ENCODE data around the gene RGPD3.
"Not testable (repeated sequence)": the region's sequence is repeated elsewhere in the genome, so short reads cannot be mapped to it uniquely, and the experiment has no call there.

RGPD3 gene

GRCh38 chr2:106468107-106468506 lies at the start of gene RGPD3:
RGPD3 (minus strand) TSS chr2:106468413; CDS start chr2:106468288, 125 bp downstream.
- not testable (repeated sequence) for DNase-seq (ENCODE audit: low spot score)

- DNase-seq (ENCODE audit: low spot score), result no peak
Observed at GRCh38 chr2:106517329-106517728, 49.1 kb upstream of the RGPD3 start.

GRCh38 chr2:106516864-106517263 lies 48.7 kb upstream of the RGPD3 start:
- no peak for DNase-seq (ENCODE audit: low spot score)

GRCh38 chr2:106516436-106516835 lies 48.2 kb upstream of the RGPD3 start:
- no peak for DNase-seq (ENCODE audit: low spot score)

- DNase-seq (ENCODE audit: low spot score), result not testable (repeated sequence)
Observed at GRCh38 chr2:106514827-106515226, 46.6 kb upstream of the RGPD3 start.

- DNase-seq (ENCODE audit: low spot score), result not testable (repeated sequence)
Observed at GRCh38 chr2:106513391-106513790, 45.2 kb upstream of the RGPD3 start.

- not testable (repeated sequence) for DNase-seq (ENCODE audit: low spot score)
Observed at GRCh38 chr2:106511934-106512333, 43.7 kb upstream of the RGPD3 start.

GRCh38 chr2:106511476-106511901 lies 43.3 kb upstream of the RGPD3 start:
- peak; percentile 33 for DNase-seq (ENCODE audit: low spot score)

GRCh38 chr2:106510791-106511190 lies 42.6 kb upstream of the RGPD3 start:
- not testable (repeated sequence) for DNase-seq (ENCODE audit: low spot score)

GRCh38 chr2:106509374-106509770 lies 41.2 kb upstream of the RGPD3 start:
- not testable (repeated sequence) for DNase-seq (ENCODE audit: low spot score)

GRCh38 chr2:106508660-106509373 lies 40.6 kb upstream of the RGPD3 start:
- not testable (repeated sequence) for DNase-seq (ENCODE audit: low spot score)

GRCh38 chr2:106506002-106506687 lies 37.9 kb upstream of the RGPD3 start:
- DNase-seq (ENCODE audit: low spot score), result not testable (repeated sequence)

- not testable (repeated sequence) for DNase-seq (ENCODE audit: low spot score)
Observed at GRCh38 chr2:106504787-106505186, 36.6 kb upstream of the RGPD3 start.

- not testable (repeated sequence) for DNase-seq (ENCODE audit: low spot score)
Observed at GRCh38 chr2:106504192-106504591, 36.0 kb upstream of the RGPD3 start.

GRCh38 chr2:106502351-106502750 lies 34.1 kb upstream of the RGPD3 start:
- DNase-seq (ENCODE audit: low spot score), result not testable (repeated sequence)

GRCh38 chr2:106500350-106500749 lies 32.1 kb upstream of the RGPD3 start:
- DNase-seq (ENCODE audit: low spot score), result not testable (repeated sequence)

- DNase-seq (ENCODE audit: low spot score), result not testable (repeated sequence)
Observed at GRCh38 chr2:106498549-106498948, 30.3 kb upstream of the RGPD3 start.

- DNase-seq (ENCODE audit: low spot score), result not testable (repeated sequence)
Observed at GRCh38 chr2:106492913-106493312, 24.7 kb upstream of the RGPD3 start.

- DNase-seq (ENCODE audit: low spot score), result not testable (repeated sequence)
Observed at GRCh38 chr2:106492399-106492798, 24.2 kb upstream of the RGPD3 start.

- DNase-seq (ENCODE audit: low spot score), result not testable (repeated sequence)
Observed at GRCh38 chr2:106489701-106490100, 21.5 kb upstream of the RGPD3 start.

GRCh38 chr2:106487386-106488191 lies 19.4 kb upstream of the RGPD3 start:
- not testable (repeated sequence) for DNase-seq (ENCODE audit: low spot score)

Data from activated CD4-positive, alpha-beta T cell treated with anti-CD3 and anti-CD28 coated beads, Interleukin-2, Interleukin-4, amounts not matched to agents 100 ng/mL and 50 ng/mL, durations not matched to agents 16 hours and 8 hours (primary cell).